PC-3 (cell line): ENCODE measurements around the gene MGMT. TPM values are rescaled to one million over a fixed set of nuclear protein-coding genes. Genes with fewer than 3 reads are reported as not detected.

Experiments used
- ATAC-seq: fragments of 200-7000 bp; cut with Tn5 transposase; 2 replicates; pipeline ENCODE4 v1.9.1; 2020; ENCODE audit warnings: mild to moderate bottlenecking, moderate library complexity
- BruUV-seq: library from RNA; stranded (reverse); fragments of 400-500 nt; replicated peaks from 2 replicates; lab custom pipeline; 2021; lab: Mats Ljungman, UMichigan
- CTCF ChIA-PET: fragments of 300-600 bp; sonication (Branson Sonifier 250); formaldehyde crosslinking; loops from one replicate; lab custom pipeline; 2022; ENCODE audit warnings: antibody characterized with exemption; lab: Charles Lee
- POLR2A ChIA-PET: fragments of 300-600 bp; sonication (Branson Sonifier 250); formaldehyde crosslinking; loops from one replicate; lab custom pipeline; 2022; ENCODE audit warnings: antibody characterized with exemption; ENCODE audit not compliant: unreplicated experiment; lab: Charles Lee
- DNase-seq: peaks from one replicate; pipeline ENCODE4 v3.0.0-alpha.2; 2015
- H2AFZ ChIP-seq: fragments of 300-600 bp; sonication (generic); 2 replicates; pipeline ENCODE4 v1.6.0; 2016; ENCODE audit warnings: antibody characterized with exemption, low read length
- H3F3A ChIP-seq: fragments of 300-600 bp; sonication (generic); one replicate; pipeline ENCODE4 v1.6.0; 2017; ENCODE audit warnings: antibody characterized with exemption, low read length, control low read depth, mild to moderate bottlenecking; ENCODE audit not compliant: unreplicated experiment
- H3K27ac ChIP-seq: fragments of 300-600 bp; sonication (generic); 2 replicates; pipeline ENCODE4 v1.5.1; 2016; ENCODE audit warnings: mild to moderate bottlenecking, low read length
- H3K27me3 ChIP-seq: fragments of 300-600 bp; sonication (generic); 2 replicates; pipeline ENCODE4 v1.6.1; 2016; ENCODE audit warnings: low read length, mixed read lengths
- H3K36me3 ChIP-seq: fragments of 300-600 bp; sonication (generic); 2 replicates; pipeline ENCODE4 v1.6.1; 2016; ENCODE audit warnings: low read depth, mixed run types, low read length, mixed read lengths
- H3K4me1 ChIP-seq: fragments of 300-600 bp; sonication (generic); 2 replicates; pipeline ENCODE4 v1.5.1; 2016; ENCODE audit warnings: low read length; ENCODE audit not compliant: insufficient read depth
- H3K4me2 ChIP-seq: fragments of 300-600 bp; sonication (generic); 2 replicates; pipeline ENCODE4 v1.6.0; 2016; ENCODE audit warnings: low read length
- H3K4me3 ChIP-seq: fragments of 300-600 bp; sonication (generic); 2 replicates; pipeline ENCODE4 v1.5.1; 2016; ENCODE audit warnings: mild to moderate bottlenecking, low read length, mixed read lengths
- H3K79me2 ChIP-seq: fragments of 300-600 bp; sonication (generic); 2 replicates; pipeline ENCODE4 v1.6.1; 2017; ENCODE audit warnings: low read length, mixed read lengths
- H3K9ac ChIP-seq: fragments of 300-600 bp; sonication (generic); 2 replicates; pipeline ENCODE4 v1.6.0; 2016; ENCODE audit warnings: mild to moderate bottlenecking, low read length
- H3K9me2 ChIP-seq: fragments of 300-600 bp; sonication (generic); replicated peaks from 2 replicates; pipeline ENCODE4 v1.6.1; 2016; ENCODE audit warnings: mixed run types, low read length, mixed read lengths
- H3K9me3 ChIP-seq: fragments of 300-600 bp; sonication (generic); 2 replicates; pipeline ENCODE4 v1.6.1; 2016; ENCODE audit warnings: low read length, mixed read lengths
- H4K20me1 ChIP-seq: fragments of 300-600 bp; sonication (generic); 2 replicates; pipeline ENCODE4 v1.6.1; 2016; ENCODE audit warnings: low read length, mixed read lengths
- EZH2 ChIP-seq: fragments of 300-600 bp; sonication (generic); IDR thresholded peaks from one replicate; pipeline ENCODE4 v1.6.1; 2017; ENCODE audit warnings: antibody characterized with exemption, mild to moderate bottlenecking, low read length; ENCODE audit not compliant: unreplicated experiment
- EZH2phosphoT487 ChIP-seq: fragments of 300-600 bp; sonication (generic); IDR thresholded peaks from 2 replicates; pipeline ENCODE4 v1.6.1; 2018; ENCODE audit warnings: mild to moderate bottlenecking, antibody characterized with exemption, low read length, borderline replicate concordance
- intact Hi-C: fragments of 100-400 bp; cut with micrococcal nuclease; formaldehyde crosslinking; loops from 2 replicates; pipeline ENCODE4 v1.9.0; 2023
- total RNA-seq: library from RNA; depleted of rRNA; stranded (reverse); fragments of >200 nt; gene quantifications from 2 replicates; pipeline ENCODE4 v1.2.3, GENCODE V29; 2014
- TF ChIP-seq, protein P1 (sequence below): fragments of 300-600 bp; sonication (generic); conservative IDR thresholded peaks from 2 replicates; pipeline ENCODE4 v1.5.1; 2017; ENCODE audit warnings: antibody characterized with exemption, low read depth, mild to moderate bottlenecking, low read length

Gene MGMT
- total RNA-seq, 1 experiment from 2014 or later = 19.8 TPM

DNA sequence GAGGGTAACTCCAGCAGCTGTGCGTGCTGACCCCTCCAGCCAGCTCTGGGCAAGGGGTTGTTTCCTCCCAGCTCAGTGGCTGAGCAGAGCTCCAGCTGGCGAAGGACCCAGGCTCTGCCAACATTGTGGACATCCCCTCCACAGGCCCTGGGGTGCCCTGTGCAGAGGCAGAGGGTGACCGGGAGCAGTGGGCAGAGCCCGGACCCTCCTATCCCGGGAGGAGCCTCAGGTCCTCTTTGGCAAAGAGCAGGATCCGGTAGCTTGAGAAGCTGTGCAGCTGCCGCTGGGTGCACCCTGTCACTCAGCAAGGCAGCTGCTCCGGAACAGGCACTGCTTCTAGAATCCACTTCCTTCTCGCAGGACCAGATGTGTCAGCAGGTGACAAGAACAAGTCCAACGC, 321.2 kb downstream of the MGMT start:
- POLR2A ChIA-PET = no interaction called here
- no peaks in the 10 kb centered on the region for H3K79me2 ChIP-seq
- ATAC-seq (no peak), DNase-seq (no peak)
- H3K4me1 ChIP-seq = no peaks in the 10 kb centered on the region
- CTCF ChIA-PET = no interaction called here
- TF ChIP-seq, protein P1, sequence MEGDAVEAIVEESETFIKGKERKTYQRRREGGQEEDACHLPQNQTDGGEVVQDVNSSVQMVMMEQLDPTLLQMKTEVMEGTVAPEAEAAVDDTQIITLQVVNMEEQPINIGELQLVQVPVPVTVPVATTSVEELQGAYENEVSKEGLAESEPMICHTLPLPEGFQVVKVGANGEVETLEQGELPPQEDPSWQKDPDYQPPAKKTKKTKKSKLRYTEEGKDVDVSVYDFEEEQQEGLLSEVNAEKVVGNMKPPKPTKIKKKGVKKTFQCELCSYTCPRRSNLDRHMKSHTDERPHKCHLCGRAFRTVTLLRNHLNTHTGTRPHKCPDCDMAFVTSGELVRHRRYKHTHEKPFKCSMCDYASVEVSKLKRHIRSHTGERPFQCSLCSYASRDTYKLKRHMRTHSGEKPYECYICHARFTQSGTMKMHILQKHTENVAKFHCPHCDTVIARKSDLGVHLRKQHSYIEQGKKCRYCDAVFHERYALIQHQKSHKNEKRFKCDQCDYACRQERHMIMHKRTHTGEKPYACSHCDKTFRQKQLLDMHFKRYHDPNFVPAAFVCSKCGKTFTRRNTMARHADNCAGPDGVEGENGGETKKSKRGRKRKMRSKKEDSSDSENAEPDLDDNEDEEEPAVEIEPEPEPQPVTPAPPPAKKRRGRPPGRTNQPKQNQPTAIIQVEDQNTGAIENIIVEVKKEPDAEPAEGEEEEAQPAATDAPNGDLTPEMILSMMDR = no peak
- TF ChIP-seq EZH2phosphoT487 = no peak
- TF ChIP-seq EZH2 = no peak
- BruUV-seq = no TSS peak
- intact Hi-C loops = no loop called here
- no peak overlapping the region for H3K4me2 ChIP-seq
- H3K36me3 ChIP-seq = no peaks in the 10 kb centered on the region
- H4K20me1 ChIP-seq = no peaks in the 10 kb centered on the region
- H3K9me3 ChIP-seq = no peaks in the 10 kb centered on the region
- H3F3A ChIP-seq = no peaks in the 10 kb centered on the region
- H2AFZ ChIP-seq = no peak overlapping the region
- H3K27me3 ChIP-seq = no peaks in the 10 kb centered on the region
- no peak overlapping the region for H3K9ac ChIP-seq
- no peaks in the 10 kb centered on the region for H3K9me2 ChIP-seq
- H3K4me3 ChIP-seq = no peak overlapping the region
- H3K27ac ChIP-seq = no peak overlapping the region

DNA sequence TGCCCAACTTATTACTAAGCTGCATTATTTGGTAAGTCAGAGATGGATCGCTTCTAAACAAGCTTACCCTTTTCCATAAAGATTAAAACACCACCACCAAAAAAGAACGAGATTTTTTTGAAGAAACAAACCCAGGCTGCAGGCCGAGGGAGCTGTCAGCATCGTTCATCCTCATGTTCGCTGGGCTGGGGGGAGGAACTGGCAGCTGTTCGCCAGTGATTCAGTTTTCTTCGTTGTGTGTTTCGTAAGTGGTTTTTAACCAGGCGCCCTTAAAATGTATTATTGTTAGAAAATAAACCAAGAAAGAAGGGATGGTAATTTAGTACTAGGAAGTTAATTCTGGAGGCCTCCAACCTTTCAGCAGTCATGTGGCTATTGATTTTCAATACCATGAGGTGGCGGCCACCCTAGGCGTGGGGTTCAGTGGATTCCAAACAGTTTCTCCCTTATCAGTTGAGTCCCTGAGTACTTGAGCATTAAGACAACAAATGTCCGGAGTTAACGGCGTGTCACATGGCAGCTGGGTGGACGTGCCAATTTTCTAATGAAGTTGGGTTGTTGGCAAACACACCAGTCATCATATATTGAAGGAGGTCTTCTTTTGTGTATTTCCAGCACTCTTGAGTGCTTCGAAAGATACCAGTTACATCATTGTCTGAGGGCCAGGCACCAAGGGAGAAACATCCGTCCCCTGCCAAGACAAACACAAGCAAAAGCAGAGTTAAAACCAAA, 323.8 kb downstream of the MGMT start:
- Histone ChIP-seq H3K4me1 (no peaks in the 10 kb centered on the region), H4K20me1 (no peaks in the 10 kb centered on the region), H2AFZ (no peak overlapping the region), H3K79me2 (no peaks in the 10 kb centered on the region), H3K9me3 (no peaks in the 10 kb centered on the region), H3K36me3 (no peaks in the 10 kb centered on the region), H3K9me2 (no peaks in the 10 kb centered on the region), H3K4me3 (no peak overlapping the region), H3K9ac (no peak overlapping the region), H3K4me2 (no peak overlapping the region), H3F3A (no peaks in the 10 kb centered on the region), H3K27ac (no peak overlapping the region), H3K27me3 (no peaks in the 10 kb centered on the region)
- ATAC-seq (no peak), DNase-seq (no peak)
- ChIA-PET CTCF (no interaction called here), POLR2A (no interaction called here)
- BruUV-seq = no TSS peak
- TF ChIP-seq, protein P1 = no peak
- TF ChIP-seq EZH2 = no peak
- no peak for TF ChIP-seq EZH2phosphoT487
- intact Hi-C loops = no loop called here

DNA sequence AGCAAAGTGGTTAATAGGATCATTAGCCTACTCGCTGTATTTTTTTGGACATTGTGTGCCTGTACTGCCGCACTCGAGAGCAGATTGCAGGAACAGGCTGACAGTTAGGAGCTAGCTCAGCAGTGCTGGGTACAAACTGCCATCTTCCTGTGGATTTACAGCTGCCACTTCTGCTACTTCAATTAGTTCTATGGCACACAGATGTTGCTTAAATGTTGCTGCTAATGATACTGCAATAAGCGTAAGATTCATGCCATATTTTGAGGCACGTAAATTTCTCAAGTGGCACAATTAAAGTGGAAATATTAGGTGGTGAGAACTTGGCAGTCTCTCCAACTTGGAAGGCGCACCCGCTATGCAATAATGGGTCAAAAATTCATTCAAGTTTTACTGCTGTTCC, 325.1 kb downstream of the MGMT start:
- Histone ChIP-seq H4K20me1 (no peaks in the 10 kb centered on the region), H3K9ac (no peak overlapping the region), H2AFZ (no peak overlapping the region), H3K27me3 (no peaks in the 10 kb centered on the region), H3K4me2 (no peak overlapping the region), H3K4me3 (no peak overlapping the region), H3K36me3 (no peaks in the 10 kb centered on the region), H3K27ac (no peak overlapping the region), H3K79me2 (no peaks in the 10 kb centered on the region), H3K9me2 (no peaks in the 10 kb centered on the region), H3F3A (no peaks in the 10 kb centered on the region), H3K9me3 (no peaks in the 10 kb centered on the region), H3K4me1 (no peaks in the 10 kb centered on the region)
- ChIA-PET POLR2A (no interaction called here), CTCF (no interaction called here)
- no TSS peak for BruUV-seq
- intact Hi-C loops = no loop called here
- TF ChIP-seq EZH2 (no peak), EZH2phosphoT487 (no peak)
- TF ChIP-seq, protein P1 = no peak
- no peak for DNase-seq
- no peak for ATAC-seq
